SK-N-SH (cell line): Measurements from ENCODE around the gene ZNF407. TPM values are rescaled to one million over a fixed set of nuclear protein-coding genes. Genes with fewer than 3 reads are reported as not detected.

Source experiments
- CTCF ChIA-PET: fragments of 300-600, 350-600 bp; formaldehyde crosslinking; extraction: SDS; loops from one replicate; lab custom pipeline; 2021; lab: Yijun Ruan, JAX
- POLR2A ChIA-PET: fragments of 350-600 bp; sonication (Branson Sonifier 250); formaldehyde crosslinking; extraction: SDS; loops from one replicate; lab custom pipeline; 2020; ENCODE audit warnings: antibody characterized with exemption, inconsistent platforms; lab: Yijun Ruan, JAX
- DNase-seq: peaks from one replicate; pipeline ENCODE4 v3.0.0; 2012
- H2AFZ ChIP-seq: fragments of 200-600 bp; sonication (generic); 2 replicates; pipeline ENCODE4 v1.8.1; 2016; ENCODE audit warnings: antibody characterized with exemption, mild to moderate bottlenecking, low read depth
- H3F3A ChIP-seq: fragments of 200-600 bp; sonication (generic); replicated peaks from 2 replicates; pipeline ENCODE3; 2016; ENCODE audit warnings: antibody characterized with exemption, mild to moderate bottlenecking; ENCODE audit not compliant: insufficient read depth
- H3K27ac ChIP-seq, 2 experiments: fragments of 200-500 bp in 1 of 2; fragments of 200-600 bp in 1 of 2; sonication (Bioruptor generic) in 1 of 2; sonication (generic), shearing (Covaris generic) in 1 of 2; 2 replicates each; pipeline versions ENCODE4 v1.5.1 to v1.6.1; 2014 to 2016; ENCODE audit warnings: low read depth in 2 of 2, inconsistent platforms in 1 of 2, low read length in 1 of 2, mild to moderate bottlenecking in 1 of 2, mixed read lengths in 1 of 2
- H3K27me3 ChIP-seq: fragments of 200-600 bp; sonication (generic), shearing (Covaris generic); 2 replicates; pipeline ENCODE4 v1.6.1; 2016; ENCODE audit warnings: mixed run types; ENCODE audit not compliant: insufficient read depth
- H3K36me3 ChIP-seq, 2 experiments: fragments of 200-500 bp in 1 of 2; fragments of 200-600 bp in 1 of 2; sonication (Bioruptor generic) in 1 of 2; sonication (generic) in 1 of 2; replicated peaks in 1 of 2; 2 replicates each; pipeline versions ENCODE3 to v1.5.1; 2014 to 2016; ENCODE audit warnings: low read length in 1 of 2, mild to moderate bottlenecking in 1 of 2; ENCODE audit not compliant: insufficient read depth in 2 of 2, control insufficient read depth in 1 of 2
- H3K4me1 ChIP-seq, 2 experiments: fragments of 200-500 bp in 1 of 2; fragments of 200-600 bp in 1 of 2; sonication (Bioruptor generic) in 1 of 2; sonication (generic), shearing (Covaris generic) in 1 of 2; 2 replicates each; pipeline versions ENCODE4 v1.5.1 to v1.6.1; 2014 to 2016; ENCODE audit warnings: low read depth in 1 of 2, low read length in 1 of 2, mixed run types in 1 of 2; ENCODE audit not compliant: insufficient read depth in 2 of 2, control insufficient read depth in 1 of 2
- H3K4me2 ChIP-seq: fragments of 200-600 bp; sonication (generic), shearing (Covaris generic); 2 replicates; pipeline ENCODE4 v1.6.1; 2017; ENCODE audit warnings: mixed run types
- H3K4me3 ChIP-seq, 2 experiments: fragments of 200-500 bp in 1 of 2; fragments of 200-600 bp in 1 of 2; sonication (Bioruptor generic) in 1 of 2; sonication (generic), shearing (Covaris generic) in 1 of 2; 2 replicates each; pipeline versions ENCODE4 v1.5.1 to v1.8.1; 2014 to 2016; ENCODE audit warnings: low read depth in 2 of 2, inconsistent platforms in 1 of 2, low read length in 1 of 2, mild to moderate bottlenecking in 1 of 2, mixed read lengths in 1 of 2, moderate library complexity in 1 of 2
- H3K79me2 ChIP-seq: fragments of 200-600 bp; sonication (generic); 2 replicates; pipeline ENCODE4 v1.8.1; 2017; ENCODE audit warnings: mild to moderate bottlenecking; ENCODE audit not compliant: insufficient read depth
- H3K9ac ChIP-seq: fragments of 200-600 bp; sonication (generic); 2 replicates; pipeline ENCODE4 v1.6.1; 2017; ENCODE audit warnings: mixed run types
- H3K9me2 ChIP-seq: fragments of 200-600 bp; sonication (generic); 2 replicates; pipeline ENCODE4 v1.6.1; 2017; ENCODE audit warnings: mixed run types
- H3K9me3 ChIP-seq: fragments of 200-600 bp; sonication (generic); 2 replicates; pipeline ENCODE4 v1.6.1; 2017; ENCODE audit warnings: mixed run types, mild to moderate bottlenecking, moderate library complexity
- H4K20me1 ChIP-seq: fragments of 200-600 bp; sonication (generic); 2 replicates; pipeline ENCODE4 v1.6.1; 2017; ENCODE audit warnings: mild to moderate bottlenecking, mixed run types; ENCODE audit not compliant: insufficient read depth
- FOXM1 ChIP-seq: IDR thresholded peaks from 2 replicates; pipeline ENCODE4 v1.4.0; 2012; ENCODE audit warnings: low read depth, mild to moderate bottlenecking
- GATA2 ChIP-seq: sonication (generic); formaldehyde crosslinking; IDR thresholded peaks from 2 replicates; pipeline ENCODE4 v1.5.0; 2020; ENCODE audit warnings: mild to moderate bottlenecking, missing genetic modification reagents
- IRF3 ChIP-seq: fragments of 150-350 bp; IDR thresholded peaks from 2 replicates; pipeline ENCODE4 v1.6.1; 2016; ENCODE audit warnings: mild to moderate bottlenecking, low read depth, low read length
- REST ChIP-seq: IDR thresholded peaks from 2 replicates; pipeline ENCODE4 v1.6.1; 2012; ENCODE audit warnings: mild to moderate bottlenecking, low read depth, low read length, moderate library complexity
- RFX5 ChIP-seq: IDR thresholded peaks from 2 replicates; pipeline ENCODE4 v1.6.1; 2012; ENCODE audit warnings: mild to moderate bottlenecking, improper control_type of control experiment, low read length
- SIN3A ChIP-seq: IDR thresholded peaks from 2 replicates; pipeline ENCODE4 v1.6.1; 2012; ENCODE audit warnings: low read depth, mild to moderate bottlenecking, low read length, moderate library complexity, borderline replicate concordance
- SMC3 ChIP-seq: IDR thresholded peaks from 2 replicates; pipeline ENCODE4 v1.6.1; 2012; ENCODE audit warnings: low read depth, low read length, improper control_type of control experiment
- TAF1 ChIP-seq: IDR thresholded peaks from 2 replicates; pipeline ENCODE4 v1.6.1; 2012; ENCODE audit warnings: low read depth, mild to moderate bottlenecking, low read length, moderate library complexity, borderline replicate concordance
- USF1 ChIP-seq: IDR thresholded peaks from 2 replicates; pipeline ENCODE4 v1.4.0; 2012; ENCODE audit warnings: low read depth, borderline replicate concordance
- WGBS: methylation state at CpG from one replicate; pipeline ENCODE4 v1.1.6; 2017; ENCODE audit warnings: low lambda C conversion rate; 5-methylcytosine and 5-hydroxymethylcytosine counted together
- polyA plus RNA-seq, 3 experiments: library from polyadenylated mRNA; depleted of rRNA; stranded (reverse); fragments of >200 nt; gene quantifications; 2 replicates each; pipeline ENCODE4 v1.2.3, GENCODE V29; 2012

Gene ZNF407
- polyA plus RNA-seq, 1 of the 3 experiments (the other 2 are of a cell fraction): 2.6 TPM

- Histone ChIP-seq H3K9me2 (no peaks in the 10 kb centered on the region), H3K4me3 (no peak overlapping the region), H3K9me3 (no peaks in the 10 kb centered on the region), H3K79me2 (no peaks in the 10 kb centered on the region), H3K9ac (no peak overlapping the region), H3K4me1 (no peaks in the 10 kb centered on the region; a peak in 2 of 4 replicates), H3K36me3 (no peaks in the 10 kb centered on the region), H4K20me1 (no peaks in the 10 kb centered on the region), H3K27me3 (no peaks in the 10 kb centered on the region), H3F3A (no peaks in the 10 kb centered on the region), H3K27ac (no peak overlapping the region), H2AFZ (no peak overlapping the region), H3K4me2 (no peak overlapping the region)
- no peak for DNase-seq
- TF ChIP-seq SMC3 (no peak), SIN3A (no peak), RFX5 (no peak), GATA2 (CRISPR knock-in tag) (no peak), USF1 (no peak), TAF1 (no peak)
- CTCF ChIA-PET: interaction anchor here (0.6 kb wide), 1 partner anchor 18 kb away, joined by 3 read pairs; no protein-coding TSS in a partner anchor
- POLR2A ChIA-PET: no interaction called here
- 90% methylated on average over 4 of the region's 4 CpGs for WGBS
These were observed 425.8 kb downstream of the ZNF407 start for GRCh38 chr18:75023473-75023872.

- H3K27me3 ChIP-seq: no peaks in the 10 kb centered on the region
- POLR2A ChIA-PET: no interaction called here
- CTCF ChIA-PET: no interaction called here
- H3K4me3 ChIP-seq: no peak overlapping the region
- 95% methylated on average over 8 of the region's 8 CpGs for WGBS
- H3K36me3 ChIP-seq: no peaks in the 10 kb centered on the region
- H4K20me1 ChIP-seq: no peaks in the 10 kb centered on the region
- no peak overlapping the region for H3K9ac ChIP-seq
- no peaks in the 10 kb centered on the region; a peak in 2 of 4 replicates for H3K4me1 ChIP-seq
- no peak for DNase-seq
- no peak overlapping the region for H3K27ac ChIP-seq
- no peaks in the 10 kb centered on the region for H3K79me2 ChIP-seq
- H3K9me3 ChIP-seq: no peaks in the 10 kb centered on the region
- no peaks in the 10 kb centered on the region for H3K9me2 ChIP-seq
- no peaks in the 10 kb centered on the region for H3F3A ChIP-seq
- H2AFZ ChIP-seq: no peak overlapping the region
- TF ChIP-seq REST (no peak), GATA2 (CRISPR knock-in tag) (no peak), FOXM1 (no peak), IRF3 (no peak)
- no peak overlapping the region for H3K4me2 ChIP-seq
These were observed 427.2 kb downstream of the ZNF407 start for GRCh38 chr18:75024871-75025270.
